Ascending aorta (tissue), 2 donors: ENCODE results near the gene TEKT5. TPM values are rescaled to one million over a fixed set of nuclear protein-coding genes. Genes with fewer than 3 reads are reported as not detected.
A peak's percentile ranks its signal among the peaks of the same experiment; 100 is the strongest.

Experiments
- DNase-seq, 2 donors: peaks; one replicate each; pipeline ENCODE4 v3.0.0-alpha.2; 2019; ENCODE audit warnings: low spot score in 2 of 2
- H3K27ac ChIP-seq, 2 donors: fragments of 200-600 bp; sonication (generic); one replicate each; pipeline ENCODE4 v1.5.1; 2016 to 2017; ENCODE audit warnings: mild to moderate bottlenecking in 1 of 2
- H3K27me3 ChIP-seq: fragments of 200-600 bp; sonication (generic); one replicate; pipeline ENCODE4 v1.5.1; 2017
- H3K36me3 ChIP-seq, 2 donors: fragments of 200-600 bp; sonication (generic); one replicate each; pipeline ENCODE4 v1.5.1; 2016
- H3K4me1 ChIP-seq, 2 donors: fragments of 200-600 bp; sonication (generic); one replicate each; pipeline ENCODE4 v1.5.1; 2016 to 2017; ENCODE audit warnings: mild to moderate bottlenecking in 1 of 2
- H3K4me3 ChIP-seq, 2 donors: fragments of 200-600 bp; sonication (generic); one replicate each; pipeline ENCODE4 v1.5.1; 2016 to 2017; ENCODE audit warnings: mild to moderate bottlenecking in 1 of 2
- H3K9me3 ChIP-seq, 2 donors: fragments of 200-600 bp; sonication (generic); one replicate each; pipeline ENCODE4 v1.5.1; 2016
- CTCF ChIP-seq, 3 experiments: fragments of 200-600 bp in 2 of 3; fragments of 450-650 bp in 1 of 3; sonication (generic) in 2 of 3; IDR thresholded peaks; one replicate each; pipeline ENCODE4 v1.5.1; 2016 to 2019; ENCODE audit warnings: antibody characterized with exemption in 3 of 3, mild to moderate bottlenecking in 1 of 3, moderate library complexity in 1 of 3
- intact Hi-C: fragments of 100-400 bp; cut with DNase I; formaldehyde crosslinking; loops from one replicate; pipeline ENCODE4 v1.15.1; 2023
- total RNA-seq: library from RNA; depleted of rRNA; stranded (reverse); fragments of >200 nt; gene quantifications from one replicate; pipeline ENCODE4 v1.1.0, GENCODE V29; 2016

The TEKT5 gene
- total RNA-seq, 1 donor from 2014 or later: not detected

- H3K4me3 ChIP-seq: no peak overlapping the region
- H3K4me1 ChIP-seq: peaks cover 6 to 30% of the 10 kb centered on the region in 2 donors
- intact Hi-C loops: loop anchor here (2.0 to 10.0 kb wide), 6 partner anchors 67 to 361 kb away; partner anchors contain the start of gene DEXI
- no peaks in the 10 kb centered on the region for H3K36me3 ChIP-seq
- peak overlapping the region; percentile 87 to 97 for H3K27ac ChIP-seq
- H3K9me3 ChIP-seq: no peaks in the 10 kb centered on the region
- no peak for TF ChIP-seq CTCF (IDR thresholded peaks at IDR 0.05)
- no peaks in the 10 kb centered on the region for H3K27me3 ChIP-seq
- no peak for DNase-seq
Measured at GRCh38 chr16:10581507-10581906, 113.2 kb downstream of the TEKT5 start.

GRCh38 chr16:10580883-10581247 is 113.9 kb downstream of the TEKT5 start:
- H3K9me3 ChIP-seq: no peaks in the 10 kb centered on the region
- no peaks in the 10 kb centered on the region for H3K27me3 ChIP-seq
- H3K4me1 ChIP-seq: peaks cover 6 to 36% of the 10 kb centered on the region in 2 donors
- peak overlapping the region; percentile 72 to 90 for H3K4me3 ChIP-seq
- no peak for DNase-seq
- intact Hi-C loops: loop anchor here (1.0 to 10.0 kb wide), 7 partner anchors 23 to 362 kb away; partner anchors contain the start of gene DEXI
- no peak for TF ChIP-seq CTCF (IDR thresholded peaks at IDR 0.05)
- peak overlapping the region; percentile 87 to 97 for H3K27ac ChIP-seq
- H3K36me3 ChIP-seq: no peaks in the 10 kb centered on the region

- Histone ChIP-seq H3K27ac (peak within 1 kb of the TSS; percentile 87 to 97), H3K4me3 (peak within 1 kb of the TSS; percentile 72 to 90), H3K36me3 (no peaks in the 10 kb centered on the region), H3K9me3 (no peaks in the 10 kb centered on the region), H3K4me1 (peaks cover 6 to 42% of the 10 kb centered on the region in 2 donors), H3K27me3 (no peaks in the 10 kb centered on the region)
- DNase-seq: peak; percentile 43 to 90
- peak; percentile 45 to 72 (median 54) for TF ChIP-seq CTCF (IDR thresholded peaks at IDR 0.05)
- intact Hi-C loops: loop anchor here (1.0 to 10.0 kb wide), 8 partner anchors 22 to 1488 kb away; partner anchors contain the start of genes DEXI and HAPSTR1
Measured at GRCh38 chr16:10579965-10580882, 114.5 kb downstream of the TEKT5 start, which contains the start of gene EMP2. Gene EMP2, minus strand, starts transcription at chr16:10580598. Its CDS starts 32,981 bp downstream, at chr16:10547617.

GRCh38 chr16:10579575-10579964 is 115.2 kb downstream of the TEKT5 start:
- Histone ChIP-seq H3K36me3 (no peaks in the 10 kb centered on the region), H3K4me1 (peaks cover 6 to 42% of the 10 kb centered on the region in 2 donors), H3K27me3 (no peaks in the 10 kb centered on the region), H3K4me3 (peak overlapping the region; percentile 72 to 90), H3K27ac (peak overlapping the region; percentile 87 to 97), H3K9me3 (no peaks in the 10 kb centered on the region)
- DNase-seq: no peak
- TF ChIP-seq CTCF (IDR thresholded peaks at IDR 0.05): no peak
- intact Hi-C loops: loop anchor here (5.0 kb wide), 1 partner anchor 1487 kb away; the partner anchor contains the start of gene HAPSTR1

GRCh38 chr16:10578474-10579316 is 116.0 kb downstream of the TEKT5 start:
- Histone ChIP-seq H3K4me1 (peaks cover 6 to 44% of the 10 kb centered on the region in 2 donors), H3K27ac (peak overlapping the region; percentile 87 to 97), H3K4me3 (peak overlapping the region; percentile 72 to 90), H3K9me3 (no peaks in the 10 kb centered on the region), H3K27me3 (no peaks in the 10 kb centered on the region), H3K36me3 (no peaks in the 10 kb centered on the region)
- TF ChIP-seq CTCF (IDR thresholded peaks at IDR 0.05): peak in 1 of 3 experiments; percentile 17
- intact Hi-C loops: loop anchor here (5.0 kb wide), 1 partner anchor 1486 kb away; the partner anchor contains the start of gene HAPSTR1
- no peak for DNase-seq
